ENCODE data around the gene DCBLD2.
A peak's percentile ranks its signal among the peaks of the same experiment; 100 is the strongest.

DCBLD2 gene

GRCh38 chr3:98829246-98829832, 72.2 kb downstream of the DCBLD2 start:
- Histone ChIP-seq H3K9me3 (ENCODE audit: control insufficient read depth, low read length) (peaks cover 24% of the 10 kb centered on the region), H3K27ac (ENCODE audit: low read depth, low read length, severe bottlenecking) (no peak overlapping the region), H3K36me3 (ENCODE audit: control insufficient read depth, insufficient read depth, low read length) (peaks cover 23% of the 10 kb centered on the region), H3K4me1 (ENCODE audit: control insufficient read depth, insufficient read depth, low read length, poor library complexity, severe bottlenecking) (no peaks in the 10 kb centered on the region), H3K4me3 (ENCODE audit: extremely low read depth, insufficient read depth, low read length, poor library complexity, severe bottlenecking) (no peak overlapping the region)
- WGBS, 2 experiments (ENCODE audit: insufficient coverage in 2 of 2) = no CpG with 5 or more reads among the region's 1 CpG

DNA sequence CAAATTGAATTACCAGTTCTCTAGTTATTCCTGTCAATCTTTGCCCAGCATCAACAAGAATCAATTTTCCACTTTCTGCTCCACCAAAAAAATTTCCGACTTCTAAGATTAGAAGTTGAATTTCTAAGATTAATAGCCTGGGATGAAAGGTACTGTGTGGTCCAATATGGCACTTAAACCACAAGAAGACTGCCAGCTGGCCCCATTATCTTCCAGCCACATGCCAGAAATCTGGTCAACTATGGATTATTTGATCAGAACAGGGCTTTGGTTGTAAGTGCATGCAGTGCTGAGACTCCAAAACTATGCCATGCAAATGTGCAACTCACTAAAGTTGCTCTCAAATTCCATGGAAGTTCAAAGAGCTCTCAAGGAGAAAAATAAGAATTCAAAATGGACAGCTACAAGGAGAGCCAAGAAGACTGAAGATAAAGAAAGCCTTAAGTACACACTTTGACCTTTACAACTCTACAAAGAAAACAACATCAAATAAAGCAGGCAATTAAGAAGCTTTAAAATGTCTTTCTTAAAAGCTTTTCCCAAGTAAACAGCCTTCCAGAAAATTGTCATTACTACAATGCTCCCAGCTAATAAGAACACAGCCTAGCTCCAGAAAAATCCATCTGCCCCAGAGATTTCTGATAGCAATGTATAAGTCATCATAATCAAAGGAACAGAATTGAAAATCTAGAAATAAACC, 74.1 kb downstream of the DCBLD2 start:
- WGBS, 2 experiments (ENCODE audit: insufficient coverage in 2 of 2) = no CpG with 5 or more reads among the region's 1 CpG
- Histone ChIP-seq H3K36me3 (ENCODE audit: control insufficient read depth, insufficient read depth, low read length) (peaks cover 16% of the 10 kb centered on the region), H3K4me3 (ENCODE audit: extremely low read depth, insufficient read depth, low read length, poor library complexity, severe bottlenecking) (no peak overlapping the region), H3K9me3 (ENCODE audit: control insufficient read depth, low read length) (peaks cover 10% of the 10 kb centered on the region), H3K27ac (ENCODE audit: low read depth, low read length, severe bottlenecking) (peak overlapping the region; percentile 1), H3K4me1 (ENCODE audit: control insufficient read depth, insufficient read depth, low read length, poor library complexity, severe bottlenecking) (no peaks in the 10 kb centered on the region)

- H3K36me3 ChIP-seq (ENCODE audit: control insufficient read depth, insufficient read depth, low read length) = peaks cover 22% of the 10 kb centered on the region
- H3K4me3 ChIP-seq (ENCODE audit: extremely low read depth, insufficient read depth, low read length, poor library complexity, severe bottlenecking) = no peak overlapping the region
- WGBS, 2 experiments (ENCODE audit: insufficient coverage in 2 of 2) = 89 to 96% methylated on average over 3 of the region's 3 CpGs
- no peaks in the 10 kb centered on the region for H3K9me3 ChIP-seq (ENCODE audit: control insufficient read depth, low read length)
- H3K27ac ChIP-seq (ENCODE audit: low read depth, low read length, severe bottlenecking) = no peak overlapping the region
- no peaks in the 10 kb centered on the region for H3K4me1 ChIP-seq (ENCODE audit: control insufficient read depth, insufficient read depth, low read length, poor library complexity, severe bottlenecking)
Measured at GRCh38 chr3:98826126-98826525, 75.4 kb downstream of the DCBLD2 start.

- Histone ChIP-seq H3K27ac (ENCODE audit: low read depth, low read length, severe bottlenecking) (no peak overlapping the region), H3K4me3 (ENCODE audit: extremely low read depth, insufficient read depth, low read length, poor library complexity, severe bottlenecking) (no peak overlapping the region), H3K4me1 (ENCODE audit: control insufficient read depth, insufficient read depth, low read length, poor library complexity, severe bottlenecking) (no peaks in the 10 kb centered on the region), H3K9me3 (ENCODE audit: control insufficient read depth, low read length) (no peaks in the 10 kb centered on the region), H3K36me3 (ENCODE audit: control insufficient read depth, insufficient read depth, low read length) (peaks cover 38% of the 10 kb centered on the region)
- 92 to 100% methylated on average over 2 of the region's 6 CpGs for WGBS, 2 experiments (ENCODE audit: insufficient coverage in 2 of 2)
Measured at GRCh38 chr3:98824256-98824655, 77.2 kb downstream of the DCBLD2 start.

DNA sequence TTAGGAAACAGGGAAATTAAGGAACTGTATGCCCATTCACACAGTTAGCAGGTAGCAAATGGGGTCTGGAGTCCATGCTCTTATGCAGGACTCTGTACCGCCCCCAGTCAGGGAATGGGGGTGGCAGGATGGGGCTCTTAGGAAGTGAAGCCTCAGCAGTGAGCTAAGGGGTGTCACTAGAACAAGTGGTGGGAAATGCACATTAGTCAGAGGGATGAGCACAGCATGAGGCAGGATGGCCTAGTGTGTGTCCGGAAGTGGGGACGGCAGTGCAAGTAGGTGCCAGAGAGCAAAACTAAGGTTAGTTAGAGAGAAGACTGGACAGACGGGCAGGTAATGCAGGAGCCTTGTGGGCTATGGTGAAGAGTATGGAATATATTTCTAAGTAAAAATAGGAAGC, 77.7 kb downstream of the DCBLD2 start:
- Histone ChIP-seq H3K9me3 (ENCODE audit: control insufficient read depth, low read length) (no peaks in the 10 kb centered on the region), H3K36me3 (ENCODE audit: control insufficient read depth, insufficient read depth, low read length) (peaks cover 42% of the 10 kb centered on the region), H3K27ac (ENCODE audit: low read depth, low read length, severe bottlenecking) (no peak overlapping the region), H3K4me3 (ENCODE audit: extremely low read depth, insufficient read depth, low read length, poor library complexity, severe bottlenecking) (no peak overlapping the region), H3K4me1 (ENCODE audit: control insufficient read depth, insufficient read depth, low read length, poor library complexity, severe bottlenecking) (no peaks in the 10 kb centered on the region)
- WGBS, 2 experiments (ENCODE audit: insufficient coverage in 2 of 2) = 95% methylated on average over 3 to 4 of the region's 4 CpGs

DNA sequence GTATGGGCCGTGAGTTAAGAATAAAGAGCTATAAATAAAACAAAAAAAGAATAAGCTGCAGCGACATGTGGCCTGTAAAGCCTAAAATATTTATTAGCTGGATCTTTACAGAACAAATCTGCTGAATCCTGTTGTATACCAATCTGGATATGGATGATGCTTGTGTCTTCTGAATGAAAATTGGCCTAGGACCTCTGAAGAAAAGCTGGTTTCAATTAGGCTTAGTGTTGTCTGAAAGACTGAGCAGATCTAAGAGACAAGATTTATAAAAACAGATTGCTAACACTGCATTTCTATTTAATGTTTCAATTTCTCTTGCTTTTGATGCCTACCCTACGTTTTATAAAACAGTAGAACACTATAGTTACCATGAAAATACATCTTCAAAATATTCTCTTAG, 80.4 kb downstream of the DCBLD2 start:
- Histone ChIP-seq H3K4me1 (ENCODE audit: control insufficient read depth, insufficient read depth, low read length, poor library complexity, severe bottlenecking) (no peaks in the 10 kb centered on the region), H3K27ac (ENCODE audit: low read depth, low read length, severe bottlenecking) (no peak overlapping the region), H3K9me3 (ENCODE audit: control insufficient read depth, low read length) (no peaks in the 10 kb centered on the region), H3K4me3 (ENCODE audit: extremely low read depth, insufficient read depth, low read length, poor library complexity, severe bottlenecking) (no peak overlapping the region), H3K36me3 (ENCODE audit: control insufficient read depth, insufficient read depth, low read length) (peaks cover 62% of the 10 kb centered on the region)
- 100% methylated on average over 2 of the region's 3 CpGs; no CpG with 5 or more reads in 1 of the 2 experiments for WGBS, 2 experiments (ENCODE audit: insufficient coverage in 2 of 2)

- no peaks in the 10 kb centered on the region for H3K4me1 ChIP-seq (ENCODE audit: control insufficient read depth, insufficient read depth, low read length, poor library complexity, severe bottlenecking)
- WGBS, 2 experiments (ENCODE audit: insufficient coverage in 2 of 2) = no CpG with 5 or more reads among the region's 3 CpGs
- peaks cover 70% of the 10 kb centered on the region for H3K36me3 ChIP-seq (ENCODE audit: control insufficient read depth, insufficient read depth, low read length)
- H3K27ac ChIP-seq (ENCODE audit: low read depth, low read length, severe bottlenecking) = no peak overlapping the region
- H3K4me3 ChIP-seq (ENCODE audit: extremely low read depth, insufficient read depth, low read length, poor library complexity, severe bottlenecking) = no peak overlapping the region
- no peaks in the 10 kb centered on the region for H3K9me3 ChIP-seq (ENCODE audit: control insufficient read depth, low read length)
Measured at GRCh38 chr3:98817547-98818041, 83.9 kb downstream of the DCBLD2 start.

DNA sequence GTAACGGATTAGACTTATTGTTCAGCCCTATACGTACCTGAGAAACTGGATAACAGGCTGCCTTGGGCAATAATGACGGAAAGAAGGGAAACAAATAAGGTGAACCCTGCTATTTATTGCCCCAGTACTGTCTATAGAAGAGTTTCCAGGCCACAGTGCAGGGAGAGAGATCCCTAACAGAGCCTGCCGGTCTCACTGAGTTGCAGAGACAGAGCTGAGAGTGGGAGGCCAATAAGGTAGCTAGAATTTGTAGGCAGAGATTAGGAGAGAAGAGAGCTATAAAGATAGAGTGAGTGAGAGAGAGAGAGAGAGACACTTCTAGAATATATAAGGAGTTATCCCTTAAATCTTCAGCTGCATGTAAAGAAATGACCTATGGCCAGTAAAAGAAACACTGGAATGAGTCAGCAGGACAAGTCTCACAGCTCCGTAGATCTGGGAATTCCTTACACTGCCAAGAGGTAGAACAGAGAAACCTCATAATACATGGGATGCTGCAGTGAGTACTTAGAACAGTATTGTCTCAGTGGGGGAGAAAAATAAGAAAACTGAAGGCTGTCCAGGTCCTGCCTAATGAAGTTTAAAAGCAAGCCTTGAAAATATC, 86.6 kb downstream of the DCBLD2 start:
- H3K4me3 ChIP-seq (ENCODE audit: extremely low read depth, insufficient read depth, low read length, poor library complexity, severe bottlenecking) = no peak overlapping the region
- H3K36me3 ChIP-seq (ENCODE audit: control insufficient read depth, insufficient read depth, low read length) = peaks cover 65% of the 10 kb centered on the region
- no peaks in the 10 kb centered on the region for H3K9me3 ChIP-seq (ENCODE audit: control insufficient read depth, low read length)
- peak overlapping the region; percentile 81 for H3K27ac ChIP-seq (ENCODE audit: low read depth, low read length, severe bottlenecking)
- 93 to 96% methylated on average over 4 of the region's 5 CpGs for WGBS, 2 experiments (ENCODE audit: insufficient coverage in 2 of 2)
- no peaks in the 10 kb centered on the region for H3K4me1 ChIP-seq (ENCODE audit: control insufficient read depth, insufficient read depth, low read length, poor library complexity, severe bottlenecking)

DNA sequence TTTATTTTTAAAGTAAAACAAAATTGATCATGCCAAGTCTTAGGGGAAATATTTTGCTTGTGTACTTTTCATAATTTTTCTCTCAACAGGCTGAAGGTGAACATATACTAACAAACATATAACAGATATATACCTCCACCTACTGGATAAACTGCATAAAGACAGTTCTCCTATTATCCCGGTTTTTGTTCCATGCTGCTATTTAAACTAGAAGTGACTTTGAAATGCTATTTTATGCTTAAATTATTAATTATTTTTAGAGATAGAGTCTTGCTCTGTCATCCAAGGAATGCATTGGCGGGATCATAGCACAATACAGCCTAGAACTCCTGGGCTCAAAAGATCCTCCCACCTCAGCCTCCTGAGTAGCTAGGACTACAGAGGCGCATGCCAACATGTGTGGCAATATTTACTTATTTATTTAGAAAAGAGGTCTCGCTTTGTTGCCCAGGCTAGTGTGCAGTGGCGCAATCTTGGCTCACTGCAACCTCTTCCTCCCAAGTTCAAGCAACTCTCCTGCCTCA, 88.6 kb downstream of the DCBLD2 start:
- no peak overlapping the region for H3K4me3 ChIP-seq (ENCODE audit: extremely low read depth, insufficient read depth, low read length, poor library complexity, severe bottlenecking)
- H3K27ac ChIP-seq (ENCODE audit: low read depth, low read length, severe bottlenecking) = no peak overlapping the region
- no peaks in the 10 kb centered on the region for H3K4me1 ChIP-seq (ENCODE audit: control insufficient read depth, insufficient read depth, low read length, poor library complexity, severe bottlenecking)
- WGBS, 2 experiments (ENCODE audit: insufficient coverage in 2 of 2) = 80 to 100% methylated on average over 2 of the region's 5 CpGs
- no peaks in the 10 kb centered on the region for H3K9me3 ChIP-seq (ENCODE audit: control insufficient read depth, low read length)
- H3K36me3 ChIP-seq (ENCODE audit: control insufficient read depth, insufficient read depth, low read length) = peaks cover 63% of the 10 kb centered on the region

DNA sequence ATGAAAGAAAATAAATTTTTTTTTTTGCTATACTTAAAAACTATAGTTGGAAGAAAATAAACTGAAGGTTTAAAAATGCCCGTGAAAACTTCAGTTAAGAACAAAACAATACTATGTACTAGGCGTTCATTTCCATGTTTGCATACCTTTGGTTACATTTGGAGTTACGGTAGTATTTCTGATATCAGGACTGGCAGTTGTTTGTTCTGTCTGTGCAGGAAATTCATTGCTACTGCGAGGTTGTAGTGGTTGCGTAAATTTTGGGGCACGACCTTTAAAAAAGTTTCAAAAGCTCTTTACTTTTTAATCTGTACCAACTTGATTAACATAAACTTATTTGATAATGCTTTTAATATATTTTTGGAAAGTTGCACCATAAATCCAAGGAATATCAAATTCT, 90.4 kb downstream of the DCBLD2 start:
- Histone ChIP-seq H3K27ac (ENCODE audit: low read depth, low read length, severe bottlenecking) (no peak overlapping the region), H3K4me1 (ENCODE audit: control insufficient read depth, insufficient read depth, low read length, poor library complexity, severe bottlenecking) (no peaks in the 10 kb centered on the region), H3K9me3 (ENCODE audit: control insufficient read depth, low read length) (no peaks in the 10 kb centered on the region), H3K4me3 (ENCODE audit: extremely low read depth, insufficient read depth, low read length, poor library complexity, severe bottlenecking) (no peak overlapping the region), H3K36me3 (ENCODE audit: control insufficient read depth, insufficient read depth, low read length) (peaks cover 69% of the 10 kb centered on the region)
- WGBS, 2 experiments (ENCODE audit: insufficient coverage in 2 of 2) = 60 to 90% methylated on average over 1 to 2 of the region's 6 CpGs

Measured in mesodermal cell (in vitro differentiated cells).